Stimulated activated naive B cell treated with anti-CD40 and anti-IgM and Interleukin-4, amounts not matched to agents 10 μg/mL and 1 μg/mL and 100 μg/mL, for 72 hours (primary cell): ENCODE results near the gene PBX1.

ENCODE experiments used
- ATAC-seq, 2 donors: fragments of 150-1000 bp; cut with Tn5 transposase; replicated peaks; 2 replicates each; pipeline ENCODE4 v1.10.0; 2021; ENCODE audit warnings: moderate library complexity in 1 of 2
- DNase-seq: peaks from one replicate; pipeline ENCODE4 v3.0.0; 2021
- H3K27ac Mint-ChIP-seq: one replicate; pipeline ENCODE4 v1.8.0; 2022; ENCODE audit warnings: mild to moderate bottlenecking, mixed read lengths
- H3K27me3 Mint-ChIP-seq, 2 donors: one replicate each; pipeline ENCODE4 v1.8.0; 2022; ENCODE audit warnings: mixed read lengths in 2 of 2
- H3K36me3 Mint-ChIP-seq, 2 donors: one replicate each; pipeline ENCODE4 v1.8.0; 2022; ENCODE audit warnings: mixed read lengths in 2 of 2, mild to moderate bottlenecking in 1 of 2
- H3K4me1 Mint-ChIP-seq, 2 donors: one replicate each; pipeline ENCODE4 v1.8.0; 2022; ENCODE audit warnings: mixed read lengths in 2 of 2, mild to moderate bottlenecking in 1 of 2
- H3K4me3 Mint-ChIP-seq, 2 donors: one replicate each; pipeline ENCODE4 v1.8.0; 2022; ENCODE audit warnings: mild to moderate bottlenecking in 2 of 2, mixed read lengths in 2 of 2, moderate library complexity in 1 of 2
- H3K9me3 Mint-ChIP-seq, 2 donors: one replicate each; pipeline ENCODE4 v1.8.0; 2022; ENCODE audit warnings: mixed read lengths in 2 of 2, mild to moderate bottlenecking in 1 of 2

PBX1 gene

DNA sequence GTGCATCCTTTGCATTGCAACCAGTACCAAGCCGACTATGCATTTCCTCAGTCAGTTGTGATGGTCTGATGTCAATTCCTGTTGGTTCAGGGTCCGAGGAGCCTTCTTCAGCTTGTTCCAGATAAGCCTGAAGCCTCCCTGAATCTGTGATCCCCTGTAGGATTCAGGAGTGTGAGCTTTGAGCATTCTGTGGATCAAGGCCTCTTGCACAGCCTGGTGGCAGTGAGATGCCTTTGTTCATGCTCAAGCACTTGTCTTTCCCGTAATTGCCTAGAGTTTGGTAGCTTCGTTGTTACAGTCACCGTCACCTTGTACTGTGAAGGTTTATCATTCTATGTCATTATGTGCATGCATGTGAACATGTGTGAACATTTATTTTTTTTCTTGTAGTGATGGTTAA lies 103.5 kb downstream of the PBX1 start:
- H3K36me3 Mint-ChIP-seq = no peaks in the 10 kb centered on the region
- peaks cover 5 to 6% of the 10 kb centered on the region in 2 donors for H3K4me1 Mint-ChIP-seq
- no peak for DNase-seq
- H3K4me3 Mint-ChIP-seq = no peak overlapping the region
- no peak overlapping the region for H3K27ac Mint-ChIP-seq
- peaks cover 0 to 3% of the 10 kb centered on the region in 2 donors for H3K9me3 Mint-ChIP-seq
- no peaks in the 10 kb centered on the region for H3K27me3 Mint-ChIP-seq
- no peak for ATAC-seq

- no peaks in the 10 kb centered on the region for H3K27me3 Mint-ChIP-seq
- H3K4me1 Mint-ChIP-seq = peaks cover 5 to 6% of the 10 kb centered on the region in 2 donors
- no peak for ATAC-seq
- no peak for DNase-seq
- H3K9me3 Mint-ChIP-seq = peaks cover 0 to 3% of the 10 kb centered on the region in 2 donors
- no peaks in the 10 kb centered on the region for H3K36me3 Mint-ChIP-seq
- H3K4me3 Mint-ChIP-seq = no peak overlapping the region
- no peak overlapping the region for H3K27ac Mint-ChIP-seq
These were observed 104.0 kb downstream of the PBX1 start for GRCh38 chr1:164662955-164663354.

DNA sequence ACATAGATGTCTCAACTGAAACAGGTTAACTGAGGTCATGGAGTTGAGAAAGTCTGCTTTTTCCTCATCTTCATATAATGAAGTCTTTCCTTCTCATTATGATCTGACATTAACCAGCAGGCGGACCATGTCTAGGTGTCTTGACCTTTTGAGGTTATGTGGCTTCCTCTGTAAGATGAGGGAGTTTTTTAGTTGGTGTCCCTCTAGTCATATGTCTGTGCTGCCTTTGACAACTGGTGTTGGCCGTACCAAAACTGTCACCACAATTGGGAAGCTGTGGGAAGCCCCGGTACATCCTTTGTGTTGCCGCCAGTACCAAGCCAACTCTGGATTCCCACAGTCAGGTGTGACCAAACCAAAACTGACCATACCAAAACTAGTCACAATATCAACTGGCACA lies 105.1 kb downstream of the PBX1 start:
- no peaks in the 10 kb centered on the region for H3K36me3 Mint-ChIP-seq
- no peaks in the 10 kb centered on the region for H3K27me3 Mint-ChIP-seq
- H3K27ac Mint-ChIP-seq = no peak overlapping the region
- DNase-seq = no peak
- peaks cover 5 to 6% of the 10 kb centered on the region in 2 donors for H3K4me1 Mint-ChIP-seq
- H3K9me3 Mint-ChIP-seq = peaks cover 4 to 7% of the 10 kb centered on the region in 2 donors
- no peak overlapping the region for H3K4me3 Mint-ChIP-seq
- ATAC-seq = peak; percentile 43 to 64

DNA sequence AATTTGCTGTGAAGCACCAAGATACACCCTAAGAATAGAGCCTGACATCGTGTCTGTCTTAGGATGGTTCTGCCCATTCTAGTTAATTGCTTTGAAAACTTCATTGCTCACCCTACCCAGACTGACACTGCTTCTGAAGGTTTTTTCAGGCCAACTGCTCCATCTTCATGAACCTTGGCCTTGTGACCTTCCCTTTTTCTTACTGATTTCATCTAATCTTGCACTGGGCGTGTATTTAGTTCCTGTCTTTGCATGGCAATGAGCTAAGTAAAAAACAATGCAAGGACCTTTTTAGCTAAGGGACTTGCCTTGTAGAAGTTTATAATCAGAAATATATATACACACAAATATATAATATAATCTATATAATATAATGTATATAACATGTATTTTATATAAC lies 108.0 kb downstream of the PBX1 start:
- Mint-ChIP-seq H3K36me3 (no peaks in the 10 kb centered on the region), H3K9me3 (peaks cover 10 to 14% of the 10 kb centered on the region in 2 donors), H3K4me3 (no peak overlapping the region), H3K27me3 (no peaks in the 10 kb centered on the region), H3K4me1 (no peaks in the 10 kb centered on the region), H3K27ac (no peak overlapping the region)
- ATAC-seq (no peak), DNase-seq (no peak)

GRCh38 chr1:164667600-164667999 lies 108.6 kb downstream of the PBX1 start:
- H3K27me3 Mint-ChIP-seq = no peaks in the 10 kb centered on the region
- H3K36me3 Mint-ChIP-seq = no peaks in the 10 kb centered on the region
- H3K4me1 Mint-ChIP-seq = no peaks in the 10 kb centered on the region
- H3K9me3 Mint-ChIP-seq = peaks cover 10 to 14% of the 10 kb centered on the region in 2 donors
- no peak for DNase-seq
- H3K4me3 Mint-ChIP-seq = no peak overlapping the region
- ATAC-seq = peak; percentile 56 to 58
- H3K27ac Mint-ChIP-seq = no peak overlapping the region

GRCh38 chr1:164668491-164669400 lies 109.8 kb downstream of the PBX1 start:
- no peaks in the 10 kb centered on the region for H3K27me3 Mint-ChIP-seq
- no peak overlapping the region for H3K27ac Mint-ChIP-seq
- ATAC-seq = no peak
- H3K9me3 Mint-ChIP-seq = peaks cover 10 to 14% of the 10 kb centered on the region in 2 donors
- H3K4me1 Mint-ChIP-seq = no peaks in the 10 kb centered on the region
- DNase-seq = no peak
- no peaks in the 10 kb centered on the region for H3K36me3 Mint-ChIP-seq
- no peak overlapping the region for H3K4me3 Mint-ChIP-seq

DNA sequence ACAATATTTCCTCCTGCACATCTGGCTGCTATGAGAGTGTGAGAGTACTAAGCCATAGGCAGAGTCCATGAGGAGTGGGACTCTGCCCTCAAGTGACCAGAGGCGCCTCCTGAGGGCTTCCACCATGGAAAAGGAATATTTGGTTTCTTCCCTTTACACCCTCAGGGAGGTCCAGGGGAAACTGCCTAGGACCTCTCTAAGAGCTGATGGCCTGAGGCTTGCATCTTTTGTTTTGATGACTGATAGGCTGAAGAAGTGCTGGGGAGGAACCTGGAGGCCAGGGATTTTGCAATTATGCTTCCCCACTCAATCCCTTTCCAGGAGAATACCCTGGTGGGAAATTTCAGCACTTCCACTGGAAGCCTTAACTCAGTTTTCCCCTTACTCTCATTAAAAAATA lies 111.0 kb downstream of the PBX1 start:
- no peak overlapping the region for H3K4me3 Mint-ChIP-seq
- H3K27me3 Mint-ChIP-seq = no peaks in the 10 kb centered on the region
- H3K9me3 Mint-ChIP-seq = peaks cover 10 to 11% of the 10 kb centered on the region in 2 donors
- no peak for ATAC-seq
- no peak for DNase-seq
- H3K4me1 Mint-ChIP-seq = no peaks in the 10 kb centered on the region
- H3K36me3 Mint-ChIP-seq = no peaks in the 10 kb centered on the region
- H3K27ac Mint-ChIP-seq = no peak overlapping the region

GRCh38 chr1:164670786-164671185 lies 111.8 kb downstream of the PBX1 start:
- Mint-ChIP-seq H3K27me3 (no peaks in the 10 kb centered on the region), H3K4me1 (no peaks in the 10 kb centered on the region), H3K36me3 (no peaks in the 10 kb centered on the region), H3K9me3 (peaks cover 10 to 11% of the 10 kb centered on the region in 2 donors), H3K4me3 (no peak overlapping the region), H3K27ac (no peak overlapping the region)
- DNase-seq (no peak), ATAC-seq (no peak)

DNA sequence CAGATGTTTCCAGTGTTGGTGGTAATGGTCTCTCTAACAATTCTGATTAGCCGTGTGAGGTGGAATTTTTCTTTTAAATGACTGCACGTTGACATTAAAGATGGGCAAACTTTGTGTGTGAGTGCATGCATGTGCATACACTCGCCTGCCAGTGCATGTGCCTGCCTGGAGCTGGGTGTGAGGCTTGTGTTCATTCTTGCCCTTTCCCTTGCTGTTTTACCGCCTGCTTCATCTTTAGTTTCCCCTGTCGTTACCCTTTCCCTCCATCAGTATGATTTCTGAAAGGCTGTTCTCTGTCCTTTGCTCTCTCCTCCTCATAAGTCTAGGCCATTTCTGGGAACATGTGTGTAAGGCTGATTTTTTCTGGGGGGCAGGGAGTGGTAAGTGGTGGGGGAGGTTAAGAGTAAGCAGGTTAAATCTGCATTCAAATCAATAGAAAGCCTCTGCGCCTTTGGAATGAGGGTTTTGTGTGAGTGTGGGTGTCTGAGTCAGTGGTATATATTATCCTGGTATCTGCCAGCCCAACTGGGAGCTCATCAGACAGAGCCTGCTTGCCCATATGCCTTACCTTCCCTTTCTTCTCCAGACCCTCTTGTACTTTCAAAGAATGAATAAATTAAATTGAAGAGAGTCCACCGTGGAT lies 112.5 kb downstream of the PBX1 start:
- H3K36me3 Mint-ChIP-seq = no peaks in the 10 kb centered on the region
- no peaks in the 10 kb centered on the region for H3K27me3 Mint-ChIP-seq
- no peak overlapping the region for H3K4me3 Mint-ChIP-seq
- DNase-seq = no peak
- no peak overlapping the region for H3K27ac Mint-ChIP-seq
- ATAC-seq = no peak
- peaks cover 10 to 11% of the 10 kb centered on the region in 2 donors for H3K9me3 Mint-ChIP-seq
- no peaks in the 10 kb centered on the region for H3K4me1 Mint-ChIP-seq

DNA sequence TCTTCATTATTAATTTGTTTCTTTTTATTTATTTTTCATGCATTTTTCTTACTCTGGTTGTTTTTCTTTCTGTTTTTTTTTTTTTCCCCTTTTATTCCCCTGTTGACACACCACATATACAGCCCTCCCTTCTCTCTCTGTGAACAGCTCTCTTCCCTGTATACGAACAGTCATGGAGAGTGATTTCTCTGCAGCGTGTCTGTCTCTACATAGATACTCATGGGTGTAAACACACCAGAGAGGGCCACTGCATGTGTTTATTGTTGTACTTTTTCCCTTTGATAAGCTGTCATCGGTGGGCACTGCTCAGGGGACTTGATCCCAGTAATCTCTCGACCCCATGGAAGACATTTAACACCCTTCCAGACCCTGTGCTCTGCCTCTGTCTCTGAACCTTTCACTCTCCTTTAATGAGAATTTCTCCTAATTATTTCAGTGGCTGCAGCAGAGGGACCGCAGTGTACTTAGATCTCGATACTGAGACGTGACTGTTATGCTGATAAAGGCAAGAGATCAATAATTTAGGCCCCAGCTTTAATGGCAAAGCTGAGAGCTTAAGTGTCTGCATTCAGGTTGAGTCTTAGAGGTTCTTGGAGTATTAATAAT lies 113.1 kb downstream of the PBX1 start:
- Mint-ChIP-seq H3K27me3 (no peaks in the 10 kb centered on the region), H3K4me1 (no peaks in the 10 kb centered on the region)
- DNase-seq = no peak

GRCh38 chr1:164672588-164672987 lies 113.6 kb downstream of the PBX1 start:
- H3K4me1 Mint-ChIP-seq = no peaks in the 10 kb centered on the region
- no peak for DNase-seq
- H3K9me3 Mint-ChIP-seq = peaks cover 10 to 11% of the 10 kb centered on the region in 2 donors
- H3K4me3 Mint-ChIP-seq = no peak overlapping the region
- no peaks in the 10 kb centered on the region for H3K36me3 Mint-ChIP-seq
- no peak overlapping the region for H3K27ac Mint-ChIP-seq
- no peak for ATAC-seq
- H3K27me3 Mint-ChIP-seq = no peaks in the 10 kb centered on the region

More for the DNA sequence above, 113.1 kb downstream of the PBX1 start:
- no peak for ATAC-seq
- no peak overlapping the region for H3K4me3 Mint-ChIP-seq
- no peaks in the 10 kb centered on the region for H3K36me3 Mint-ChIP-seq
- peaks cover 10 to 11% of the 10 kb centered on the region in 2 donors for H3K9me3 Mint-ChIP-seq
- H3K27ac Mint-ChIP-seq = no peak overlapping the region

GRCh38 chr1:164673584-164674214 lies 114.7 kb downstream of the PBX1 start:
- Mint-ChIP-seq H3K27me3 (no peaks in the 10 kb centered on the region), H3K9me3 (peaks cover 8 to 11% of the 10 kb centered on the region in 2 donors), H3K4me1 (no peaks in the 10 kb centered on the region), H3K4me3 (no peak overlapping the region), H3K36me3 (no peaks in the 10 kb centered on the region), H3K27ac (no peak overlapping the region)
- no peak for DNase-seq
- no peak for ATAC-seq

GRCh38 chr1:164675342-164675904 lies 116.4 kb downstream of the PBX1 start:
- Mint-ChIP-seq H3K4me1 (no peaks in the 10 kb centered on the region), H3K4me3 (no peak overlapping the region), H3K36me3 (no peaks in the 10 kb centered on the region), H3K27ac (no peak overlapping the region), H3K9me3 (no peaks in the 10 kb centered on the region), H3K27me3 (no peaks in the 10 kb centered on the region)
- no peak for DNase-seq
- ATAC-seq = no peak

DNA sequence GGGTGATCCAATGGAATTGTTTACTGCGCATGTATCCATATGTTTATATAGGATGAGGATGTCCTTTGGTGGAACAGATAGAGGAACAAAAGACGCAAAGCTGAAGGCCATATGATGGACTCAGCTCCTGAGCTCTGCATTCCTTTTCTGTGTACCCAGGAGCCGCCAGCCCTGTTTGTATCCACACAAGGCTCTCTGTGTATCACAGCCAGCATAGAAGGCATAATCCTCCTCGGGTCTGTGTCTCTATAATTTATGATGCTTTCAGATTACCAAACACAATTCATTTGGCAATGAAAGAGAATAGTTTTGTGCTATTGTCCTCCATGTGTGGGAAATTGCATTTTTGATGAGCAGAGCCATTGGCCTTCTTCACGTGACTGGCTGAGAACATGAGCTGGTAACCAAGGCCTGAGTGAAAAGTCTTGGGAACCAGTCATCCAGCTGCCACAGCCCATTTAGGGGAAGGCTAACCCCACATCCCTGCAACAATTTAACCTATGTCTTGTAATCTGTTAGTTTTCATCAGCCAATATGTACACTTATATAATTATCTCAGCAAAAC lies 119.2 kb downstream of the PBX1 start:
- H3K9me3 Mint-ChIP-seq = no peaks in the 10 kb centered on the region
- H3K27me3 Mint-ChIP-seq = no peaks in the 10 kb centered on the region
- H3K4me1 Mint-ChIP-seq = no peaks in the 10 kb centered on the region
- DNase-seq = no peak
- H3K36me3 Mint-ChIP-seq = no peaks in the 10 kb centered on the region
- ATAC-seq = no peak
- H3K4me3 Mint-ChIP-seq = no peak overlapping the region
- no peak overlapping the region for H3K27ac Mint-ChIP-seq
